Astrocyte (in vitro differentiated cells and primary cell): ENCODE data around the gene ROR2. TPM values are rescaled to one million over a fixed set of nuclear protein-coding genes. Genes with fewer than 3 reads are reported as not detected.

Experiments
- DNase-seq: peaks from one replicate; pipeline ENCODE4 v3.0.0-alpha.2; 2010; ENCODE audit warnings: low read depth
- FAIRE-seq: peaks from 2 replicates; lab custom pipeline; 2011; peaks lifted over from hg19 to GRCh38; lab: Jason Lieb, UNC
- H2AFZ ChIP-seq: 2 replicates; pipeline ENCODE4 v1.6.0; 2012; ENCODE audit warnings: low read depth, low read length, inconsistent platforms
- H3K27ac ChIP-seq: 2 replicates; pipeline ENCODE4 v1.5.1; 2011; ENCODE audit warnings: low read depth, low read length, inconsistent platforms
- H3K27me3 ChIP-seq: 2 replicates; pipeline ENCODE4 v1.6.0; 2011; ENCODE audit warnings: low read length, inconsistent platforms; ENCODE audit not compliant: insufficient read depth
- H3K36me3 ChIP-seq: 2 replicates; pipeline ENCODE4 v1.5.1; 2011; ENCODE audit warnings: low read length, inconsistent platforms; ENCODE audit not compliant: insufficient read depth
- H3K4me1 ChIP-seq: 2 replicates; pipeline ENCODE4 v1.5.1; 2011; ENCODE audit warnings: low read length, inconsistent platforms; ENCODE audit not compliant: insufficient read depth
- H3K4me2 ChIP-seq: 2 replicates; pipeline ENCODE4 v1.6.0; 2012; ENCODE audit warnings: low read length, inconsistent platforms
- H3K4me3 ChIP-seq: 2 replicates; pipeline ENCODE4 v1.5.1; 2011; ENCODE audit warnings: low read depth, mild to moderate bottlenecking, low read length, inconsistent platforms; ENCODE audit not compliant: insufficient read depth
- H3K79me2 ChIP-seq: 2 replicates; pipeline ENCODE4 v1.6.0; 2012; ENCODE audit warnings: mild to moderate bottlenecking, low read length, inconsistent platforms; ENCODE audit not compliant: insufficient read depth
- H3K9ac ChIP-seq: 2 replicates; pipeline ENCODE4 v1.6.0; 2012; ENCODE audit warnings: mild to moderate bottlenecking, low read length, inconsistent platforms
- H3K9me3 ChIP-seq: 2 replicates; pipeline ENCODE4 v1.5.1; 2012; ENCODE audit warnings: low read depth, mild to moderate bottlenecking, low read length, inconsistent platforms; ENCODE audit not compliant: insufficient read depth
- H4K20me1 ChIP-seq: 2 replicates; pipeline ENCODE4 v1.6.0; 2012; ENCODE audit warnings: low read length, inconsistent platforms; ENCODE audit not compliant: insufficient read depth
- H3K27ac Mint-ChIP-seq: one replicate; pipeline ENCODE4 v1.8.0; 2021; ENCODE audit warnings: mild to moderate bottlenecking, mixed read lengths; ENCODE audit not compliant: unreplicated experiment
- H3K27me3 Mint-ChIP-seq: one replicate; pipeline ENCODE4 v1.8.0; 2021; ENCODE audit warnings: low read depth, mixed read lengths; ENCODE audit not compliant: unreplicated experiment
- H3K36me3 Mint-ChIP-seq: one replicate; pipeline ENCODE4 v1.8.0; 2021; ENCODE audit warnings: low read depth, mixed read lengths; ENCODE audit not compliant: unreplicated experiment
- H3K4me1 Mint-ChIP-seq: one replicate; pipeline ENCODE4 v1.8.0; 2021; ENCODE audit warnings: low read depth, mixed read lengths; ENCODE audit not compliant: unreplicated experiment
- H3K4me3 Mint-ChIP-seq: one replicate; pipeline ENCODE4 v1.8.0; 2021; ENCODE audit warnings: mild to moderate bottlenecking, moderate library complexity, mixed read lengths; ENCODE audit not compliant: unreplicated experiment
- H3K9me3 Mint-ChIP-seq: one replicate; pipeline ENCODE4 v1.8.0; 2021; ENCODE audit warnings: mild to moderate bottlenecking, mixed read lengths; ENCODE audit not compliant: unreplicated experiment
- EZH2 ChIP-seq: IDR thresholded peaks from 2 replicates; pipeline ENCODE4 v1.6.1; 2012; ENCODE audit warnings: mild to moderate bottlenecking, low read length, inconsistent platforms; ENCODE audit not compliant: insufficient read depth
- total RNA-seq: library from RNA; stranded (reverse); gene quantifications from 2 replicates; pipeline ENCODE4 v1.2.1, GENCODE V29; 2021
- TF ChIP-seq, protein P1 (sequence below): IDR thresholded peaks from 2 replicates; pipeline ENCODE4 v1.5.1; 2011; ENCODE audit warnings: low read depth, mild to moderate bottlenecking, inconsistent platforms, low read length, moderate library complexity; ENCODE audit not compliant: insufficient read depth

ROR2 gene
- total RNA-seq, 1 donor from 2014 or later = 4.9 TPM

DNA sequence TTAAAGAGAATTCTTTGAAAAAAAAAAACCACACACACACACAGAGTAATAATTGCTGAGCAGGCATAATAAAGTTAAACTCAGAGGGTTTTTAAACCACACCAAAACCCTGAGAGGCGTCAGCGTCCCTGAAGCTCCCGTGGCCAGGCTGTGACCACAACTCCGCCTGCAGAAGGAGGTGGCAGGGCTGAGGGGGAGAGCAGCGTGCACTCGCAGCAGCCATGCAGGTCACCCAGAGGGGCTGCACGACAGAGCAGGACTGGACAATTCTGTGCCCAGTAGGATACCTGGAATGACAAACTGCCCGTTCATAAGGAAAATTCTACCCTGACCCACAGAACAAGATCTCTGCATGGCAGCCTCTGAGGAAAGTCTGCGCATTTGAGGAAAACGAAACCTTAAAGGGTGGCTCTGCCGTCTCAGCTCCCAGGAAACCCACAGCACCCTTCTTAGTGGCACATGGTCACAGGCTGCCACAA lies 44.0 kb downstream of the ROR2 start:
- H3K36me3 Mint-ChIP-seq = no peaks in the 10 kb centered on the region
- Histone ChIP-seq H3K4me3 (no peak overlapping the region), H3K4me2 (peak overlapping the region; percentile 42)

DNA sequence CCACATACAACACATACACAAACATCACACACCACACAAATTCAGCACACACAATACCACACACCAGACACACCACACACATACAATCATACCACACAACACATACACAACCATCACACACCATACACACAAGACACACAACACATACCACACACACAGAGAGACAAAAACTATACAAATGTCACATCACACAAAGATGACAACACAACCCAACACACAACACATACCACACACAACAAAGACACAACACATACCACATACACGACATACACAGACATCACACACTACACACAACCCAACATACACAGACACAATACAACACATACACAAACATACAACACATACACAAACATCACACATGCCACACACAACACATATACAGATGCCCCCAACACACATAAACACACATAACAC lies 44.8 kb downstream of the ROR2 start:
- Histone ChIP-seq H2AFZ (no peak overlapping the region), H3K27ac (no peak overlapping the region), H3K36me3 (no peaks in the 10 kb centered on the region), H3K27me3 (peaks cover 5% of the 10 kb centered on the region), H3K4me1 (no peaks in the 10 kb centered on the region), H3K9me3 (no peaks in the 10 kb centered on the region), H3K79me2 (no peaks in the 10 kb centered on the region), H4K20me1 (no peaks in the 10 kb centered on the region), H3K4me3 (no peak overlapping the region), H3K9ac (no peak overlapping the region), H3K4me2 (no peak overlapping the region)
- TF ChIP-seq, protein P1, sequence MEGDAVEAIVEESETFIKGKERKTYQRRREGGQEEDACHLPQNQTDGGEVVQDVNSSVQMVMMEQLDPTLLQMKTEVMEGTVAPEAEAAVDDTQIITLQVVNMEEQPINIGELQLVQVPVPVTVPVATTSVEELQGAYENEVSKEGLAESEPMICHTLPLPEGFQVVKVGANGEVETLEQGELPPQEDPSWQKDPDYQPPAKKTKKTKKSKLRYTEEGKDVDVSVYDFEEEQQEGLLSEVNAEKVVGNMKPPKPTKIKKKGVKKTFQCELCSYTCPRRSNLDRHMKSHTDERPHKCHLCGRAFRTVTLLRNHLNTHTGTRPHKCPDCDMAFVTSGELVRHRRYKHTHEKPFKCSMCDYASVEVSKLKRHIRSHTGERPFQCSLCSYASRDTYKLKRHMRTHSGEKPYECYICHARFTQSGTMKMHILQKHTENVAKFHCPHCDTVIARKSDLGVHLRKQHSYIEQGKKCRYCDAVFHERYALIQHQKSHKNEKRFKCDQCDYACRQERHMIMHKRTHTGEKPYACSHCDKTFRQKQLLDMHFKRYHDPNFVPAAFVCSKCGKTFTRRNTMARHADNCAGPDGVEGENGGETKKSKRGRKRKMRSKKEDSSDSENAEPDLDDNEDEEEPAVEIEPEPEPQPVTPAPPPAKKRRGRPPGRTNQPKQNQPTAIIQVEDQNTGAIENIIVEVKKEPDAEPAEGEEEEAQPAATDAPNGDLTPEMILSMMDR = no peak
- no peak for TF ChIP-seq EZH2
- Mint-ChIP-seq H3K36me3 (no peaks in the 10 kb centered on the region), H3K4me1 (peaks cover 22% of the 10 kb centered on the region), H3K27me3 (no peaks in the 10 kb centered on the region), H3K27ac (no peak overlapping the region), H3K9me3 (no peaks in the 10 kb centered on the region), H3K4me3 (no peak overlapping the region)
- DNase-seq = no peak
- no peak for FAIRE-seq

More for the DNA sequence above, 44.0 kb downstream of the ROR2 start:
- no peaks in the 10 kb centered on the region for H3K9me3 ChIP-seq
- no peaks in the 10 kb centered on the region for H3K36me3 ChIP-seq
- DNase-seq (no peak), FAIRE-seq (no peak)
- H3K27me3 ChIP-seq = peaks cover 6% of the 10 kb centered on the region
- H2AFZ ChIP-seq = no peak overlapping the region
- no peaks in the 10 kb centered on the region for H3K27me3 Mint-ChIP-seq
- no peaks in the 10 kb centered on the region for H3K9me3 Mint-ChIP-seq
- H3K4me3 Mint-ChIP-seq = no peak overlapping the region
- no peak overlapping the region for H3K27ac ChIP-seq
- H3K4me1 Mint-ChIP-seq = peaks cover 22% of the 10 kb centered on the region
- no peak overlapping the region for H3K9ac ChIP-seq
- H3K79me2 ChIP-seq = no peaks in the 10 kb centered on the region
- H3K4me1 ChIP-seq = no peaks in the 10 kb centered on the region
- no peak for TF ChIP-seq EZH2
- TF ChIP-seq, protein P1 = no peak
- no peaks in the 10 kb centered on the region for H4K20me1 ChIP-seq
- H3K27ac Mint-ChIP-seq = no peak overlapping the region

DNA sequence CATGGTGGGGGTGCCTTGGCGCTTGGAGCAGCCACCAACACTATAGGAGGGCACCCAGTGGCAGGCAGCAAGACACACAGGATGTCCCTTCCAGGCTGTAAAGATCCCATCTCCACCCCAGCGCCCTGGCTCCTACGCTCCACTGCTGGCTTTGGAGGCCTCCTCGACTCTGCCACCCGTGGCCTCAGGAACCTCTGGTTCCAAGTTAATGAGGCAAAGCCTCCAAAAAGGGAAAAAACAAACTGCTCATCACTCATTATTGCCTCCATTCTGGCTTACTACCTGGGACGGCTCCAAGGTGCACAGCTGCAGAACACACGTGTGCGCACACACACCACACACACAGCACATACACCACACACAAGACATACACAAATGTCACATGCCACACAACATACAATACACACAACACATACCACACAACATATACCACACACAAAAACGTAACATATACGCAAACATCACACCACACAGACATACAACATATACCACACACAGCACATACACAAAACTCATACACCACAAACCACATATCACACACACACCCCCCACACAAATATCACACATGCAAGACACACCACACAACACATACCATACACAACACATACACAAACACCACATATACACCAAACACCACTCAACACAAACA lies 45.3 kb downstream of the ROR2 start:
- peaks cover 22% of the 10 kb centered on the region for H3K4me1 Mint-ChIP-seq
- H3K4me3 ChIP-seq = no peak overlapping the region
- DNase-seq (no peak), FAIRE-seq (peak; percentile 71)
- TF ChIP-seq, protein P1 = no peak
- TF ChIP-seq EZH2 = no peak
- H3K36me3 Mint-ChIP-seq = no peaks in the 10 kb centered on the region
- no peaks in the 10 kb centered on the region for H3K9me3 Mint-ChIP-seq
- no peak overlapping the region for H3K27ac ChIP-seq
- H3K36me3 ChIP-seq = no peaks in the 10 kb centered on the region
- H3K9me3 ChIP-seq = no peaks in the 10 kb centered on the region
- no peaks in the 10 kb centered on the region for H3K27me3 Mint-ChIP-seq
- H2AFZ ChIP-seq = no peak overlapping the region
- H4K20me1 ChIP-seq = no peaks in the 10 kb centered on the region
- no peak overlapping the region for H3K4me2 ChIP-seq
- no peak overlapping the region for H3K9ac ChIP-seq
- H3K27ac Mint-ChIP-seq = no peak overlapping the region
- no peaks in the 10 kb centered on the region for H3K79me2 ChIP-seq
- no peak overlapping the region for H3K4me3 Mint-ChIP-seq
- H3K4me1 ChIP-seq = peaks cover 3% of the 10 kb centered on the region
- peaks cover 5% of the 10 kb centered on the region for H3K27me3 ChIP-seq
